Mammary epithelial cell (primary cell): ENCODE results near the gene CDK19.

Experiments used
- EZH2 ChIP-seq: IDR thresholded peaks from 2 replicates; pipeline ENCODE4 v1.6.1; 2012; ENCODE audit warnings: low read length, inconsistent platforms, borderline replicate concordance
- TF ChIP-seq, protein P1 (sequence below), 2 donors: IDR thresholded peaks in 1 of 2; conservative IDR thresholded peaks in 1 of 2; 2 replicates each; pipeline ENCODE4 v1.5.1; 2011 to 2012; ENCODE audit warnings: inconsistent platforms in 2 of 2, low read length in 2 of 2, mild to moderate bottlenecking in 2 of 2, control low read depth in 1 of 2, low read depth in 1 of 2; ENCODE audit not compliant: insufficient read depth in 1 of 2; ENCODE audit errors: extremely low read depth in 1 of 2

DNA sequence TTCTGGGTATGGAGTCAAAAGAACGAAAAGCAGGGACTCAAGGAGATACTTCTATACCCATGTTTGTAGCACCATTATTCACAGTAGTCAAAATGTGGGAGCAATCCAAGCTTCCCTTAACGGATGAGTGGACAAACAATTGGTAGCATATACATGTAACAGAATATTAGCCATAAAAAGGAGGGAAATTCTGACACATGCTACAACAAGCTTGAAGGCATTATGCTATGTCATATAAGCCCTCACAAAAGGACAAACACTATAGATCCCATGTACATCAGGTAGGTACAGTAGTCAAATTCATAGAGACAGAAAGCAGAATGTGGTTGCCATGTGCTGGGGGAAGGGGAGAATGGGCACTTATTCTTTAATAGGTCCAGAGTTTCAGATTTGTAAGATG lies 37.6 kb downstream of the CDK19 start:
- TF ChIP-seq, protein P1, sequence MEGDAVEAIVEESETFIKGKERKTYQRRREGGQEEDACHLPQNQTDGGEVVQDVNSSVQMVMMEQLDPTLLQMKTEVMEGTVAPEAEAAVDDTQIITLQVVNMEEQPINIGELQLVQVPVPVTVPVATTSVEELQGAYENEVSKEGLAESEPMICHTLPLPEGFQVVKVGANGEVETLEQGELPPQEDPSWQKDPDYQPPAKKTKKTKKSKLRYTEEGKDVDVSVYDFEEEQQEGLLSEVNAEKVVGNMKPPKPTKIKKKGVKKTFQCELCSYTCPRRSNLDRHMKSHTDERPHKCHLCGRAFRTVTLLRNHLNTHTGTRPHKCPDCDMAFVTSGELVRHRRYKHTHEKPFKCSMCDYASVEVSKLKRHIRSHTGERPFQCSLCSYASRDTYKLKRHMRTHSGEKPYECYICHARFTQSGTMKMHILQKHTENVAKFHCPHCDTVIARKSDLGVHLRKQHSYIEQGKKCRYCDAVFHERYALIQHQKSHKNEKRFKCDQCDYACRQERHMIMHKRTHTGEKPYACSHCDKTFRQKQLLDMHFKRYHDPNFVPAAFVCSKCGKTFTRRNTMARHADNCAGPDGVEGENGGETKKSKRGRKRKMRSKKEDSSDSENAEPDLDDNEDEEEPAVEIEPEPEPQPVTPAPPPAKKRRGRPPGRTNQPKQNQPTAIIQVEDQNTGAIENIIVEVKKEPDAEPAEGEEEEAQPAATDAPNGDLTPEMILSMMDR (conservative IDR thresholded peaks at IDR 0.05 in 1 of 2, IDR thresholded peaks at IDR 0.05 in 1 of 2; ENCODE audit: extremely low read depth in 1 of 2, insufficient read depth in 1 of 2, low read depth in 1 of 2, low read length in 2 of 2), result no peak
- no peak for TF ChIP-seq EZH2
